Nephron (organoid): ENCODE measurements around the gene ESYT2.
A peak's percentile ranks its signal among the peaks of the same experiment; 100 is the strongest.
"Not testable (repeated sequence)": the region's sequence is repeated elsewhere in the genome, so short reads cannot be mapped to it uniquely, and the experiment has no call there.

Source experiments
- H3K27ac Mint-ChIP-seq, 3 experiments: 2 replicates each; pipeline ENCODE4 v1.8.0; 2020; ENCODE audit warnings: mixed read lengths in 3 of 3, mild to moderate bottlenecking in 2 of 3, moderate library complexity in 1 of 3
- H3K27me3 Mint-ChIP-seq: 2 replicates; pipeline ENCODE4 v1.8.0; 2021; ENCODE audit warnings: low read depth, mild to moderate bottlenecking, moderate library complexity, mixed read lengths
- H3K36me3 Mint-ChIP-seq: 2 replicates; pipeline ENCODE4 v1.8.0; 2020; ENCODE audit warnings: low read depth, mixed read lengths
- H3K4me1 Mint-ChIP-seq: 2 replicates; pipeline ENCODE4 v1.8.0; 2020; ENCODE audit warnings: mixed read lengths
- H3K4me3 Mint-ChIP-seq, 3 experiments: 2 replicates each; pipeline ENCODE4 v1.8.0; 2020; ENCODE audit warnings: mild to moderate bottlenecking in 3 of 3, mixed read lengths in 3 of 3, moderate library complexity in 2 of 3
- H3K9me3 Mint-ChIP-seq: 2 replicates; pipeline ENCODE4 v1.8.0; 2020; ENCODE audit warnings: mixed read lengths
- CTCF ChIP-seq, 3 experiments: fragments of 200-600 bp; sonication (generic); IDR thresholded peaks; one replicate each; pipeline ENCODE4 v1.5.0; 2021; ENCODE audit warnings: antibody characterized with exemption in 3 of 3; ENCODE audit not compliant: unreplicated experiment in 3 of 3

Gene ESYT2

GRCh38 chr7:158702944-158703343, 126.4 kb downstream of the ESYT2 start:
- H3K4me1 Mint-ChIP-seq: peaks cover 22% of the 10 kb centered on the region
- no peak for TF ChIP-seq CTCF (IDR thresholded peaks at IDR 0.05; ENCODE audit: unreplicated experiment in 3 of 3)
- no peaks in the 10 kb centered on the region for H3K27me3 Mint-ChIP-seq
- H3K9me3 Mint-ChIP-seq: peaks cover 3% of the 10 kb centered on the region
- peak overlapping the region; percentile 81 to 86 (median 85) for H3K4me3 Mint-ChIP-seq
- peaks cover 19% of the 10 kb centered on the region for H3K36me3 Mint-ChIP-seq
- H3K27ac Mint-ChIP-seq: no peak overlapping the region

- Mint-ChIP-seq H3K27ac (no peak overlapping the region), H3K4me3 (peak overlapping the region; percentile 47 to 85 (median 81)), H3K4me1 (peaks cover 22% of the 10 kb centered on the region), H3K9me3 (no peaks in the 10 kb centered on the region), H3K36me3 (peaks cover 23% of the 10 kb centered on the region), H3K27me3 (no peaks in the 10 kb centered on the region)
- no peak for TF ChIP-seq CTCF (IDR thresholded peaks at IDR 0.05; ENCODE audit: unreplicated experiment in 3 of 3)
Measured at GRCh38 chr7:158702196-158702595, 127.1 kb downstream of the ESYT2 start.

DNA sequence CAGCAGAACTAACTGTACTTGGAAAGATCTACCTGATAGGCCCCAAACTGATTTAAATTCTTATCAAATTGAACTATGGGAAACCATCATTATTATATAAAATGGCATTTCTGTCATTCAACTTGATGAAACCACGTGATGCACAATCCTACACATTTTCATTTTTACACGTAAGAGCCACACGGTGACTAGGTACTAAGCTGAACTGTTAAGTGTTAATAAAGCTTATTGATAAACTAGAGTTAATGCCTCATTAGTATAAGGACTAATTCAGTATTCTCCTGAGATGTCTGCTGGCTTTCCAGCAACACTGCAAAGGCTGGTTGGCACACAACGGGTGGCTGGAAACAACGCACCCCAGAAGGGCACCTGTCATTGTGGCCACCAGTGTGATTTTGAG, 129.3 kb downstream of the ESYT2 start:
- no peaks in the 10 kb centered on the region for H3K27me3 Mint-ChIP-seq
- peaks cover 28% of the 10 kb centered on the region for H3K36me3 Mint-ChIP-seq
- no peak overlapping the region for H3K27ac Mint-ChIP-seq
- no peaks in the 10 kb centered on the region for H3K9me3 Mint-ChIP-seq
- H3K4me3 Mint-ChIP-seq: no peak overlapping the region
- no peak for TF ChIP-seq CTCF (IDR thresholded peaks at IDR 0.05; ENCODE audit: unreplicated experiment in 3 of 3)
- H3K4me1 Mint-ChIP-seq: peaks cover 10% of the 10 kb centered on the region

GRCh38 chr7:158699341-158699740, 130.0 kb downstream of the ESYT2 start:
- Mint-ChIP-seq H3K4me3 (no peak overlapping the region), H3K9me3 (no peaks in the 10 kb centered on the region), H3K4me1 (peaks cover 10% of the 10 kb centered on the region), H3K27me3 (no peaks in the 10 kb centered on the region), H3K27ac (no peak overlapping the region), H3K36me3 (peaks cover 28% of the 10 kb centered on the region)
- TF ChIP-seq CTCF (IDR thresholded peaks at IDR 0.05; ENCODE audit: unreplicated experiment in 3 of 3): no peak

GRCh38 chr7:158698657-158699195, 130.6 kb downstream of the ESYT2 start:
- Mint-ChIP-seq H3K9me3 (no peaks in the 10 kb centered on the region), H3K27me3 (no peaks in the 10 kb centered on the region), H3K4me1 (peaks cover 10% of the 10 kb centered on the region), H3K36me3 (peaks cover 28% of the 10 kb centered on the region), H3K27ac (no peak overlapping the region), H3K4me3 (no peak overlapping the region)
- no peak for TF ChIP-seq CTCF (IDR thresholded peaks at IDR 0.05; ENCODE audit: unreplicated experiment in 3 of 3)

DNA sequence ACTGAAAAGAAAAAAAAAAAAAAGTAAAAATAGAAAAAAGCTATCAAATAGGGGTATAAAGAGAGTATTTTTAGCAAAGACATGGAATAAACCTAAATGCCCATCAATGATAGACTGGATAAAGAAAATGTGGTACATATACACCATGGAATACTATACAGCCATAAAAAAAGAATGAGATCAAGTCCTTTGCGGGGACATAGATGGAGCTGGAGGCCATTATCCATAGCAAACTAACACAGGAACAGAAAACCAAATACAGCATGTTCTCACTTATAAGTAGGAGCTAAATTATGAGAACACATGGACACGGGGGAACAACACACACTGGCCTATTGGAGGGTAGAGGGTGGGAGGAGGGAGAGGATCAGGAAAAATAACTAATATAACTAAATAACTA, 131.7 kb downstream of the ESYT2 start:
- H3K9me3 Mint-ChIP-seq, H3K27me3 Mint-ChIP-seq, H3K4me1 Mint-ChIP-seq, H3K4me3 Mint-ChIP-seq, H3K27ac Mint-ChIP-seq: not testable (repeated sequence)
- H3K36me3 Mint-ChIP-seq: peaks cover 32% of the 10 kb centered on the region
